Suprapubic skin (tissue), 4 donors: ENCODE measurements around the gene TPH1. TPM values are rescaled to one million over a fixed set of nuclear protein-coding genes. Genes with fewer than 3 reads are reported as not detected.

Experiments used
- DNase-seq, 2 donors: peaks; one replicate each; pipeline ENCODE4 v3.0.0-alpha.2; 2019; ENCODE audit warnings: low spot score in 2 of 2
- H3K27ac ChIP-seq: fragments of 200-600 bp; sonication (generic); one replicate; pipeline ENCODE4 v1.5.1; 2019
- H3K27me3 ChIP-seq: fragments of 200-600 bp; sonication (generic); one replicate; pipeline ENCODE4 v1.5.1; 2019
- H3K36me3 ChIP-seq: fragments of 200-600 bp; sonication (generic); one replicate; pipeline ENCODE4 v1.5.1; 2019
- H3K4me1 ChIP-seq: fragments of 200-600 bp; sonication (generic); one replicate; pipeline ENCODE4 v1.5.1; 2019
- H3K4me3 ChIP-seq: fragments of 200-600 bp; sonication (generic); one replicate; pipeline ENCODE4 v1.5.1; 2019; ENCODE audit warnings: mild to moderate bottlenecking
- H3K9me3 ChIP-seq: fragments of 200-600 bp; sonication (generic); one replicate; pipeline ENCODE4 v1.5.1; 2019
- EP300 ChIP-seq: sonication (generic); formaldehyde crosslinking; IDR thresholded peaks from one replicate; pipeline ENCODE4 v1.6.1; 2017; ENCODE audit warnings: antibody characterized with exemption
- POLR2A ChIP-seq, 2 donors: fragments of 450-650 bp; IDR thresholded peaks; one replicate each; pipeline ENCODE4 v1.6.1; 2017; ENCODE audit warnings: antibody characterized with exemption in 2 of 2, mild to moderate bottlenecking in 2 of 2, moderate library complexity in 2 of 2
- POLR2AphosphoS5 ChIP-seq, 3 donors: sonication (generic); formaldehyde crosslinking; IDR thresholded peaks; one replicate each; pipeline ENCODE4 v1.6.1; 2017; ENCODE audit warnings: antibody characterized with exemption in 3 of 3
- WGBS: methylation state at CpG from one replicate; pipeline ENCODE4 v1.1.5; 2018; 5-methylcytosine and 5-hydroxymethylcytosine counted together
- total RNA-seq, 4 donors: library from RNA; depleted of rRNA; stranded (reverse); fragments of >200 nt; gene quantifications; one replicate each; pipeline ENCODE4 v1.1.0, GENCODE V29; 2016
- TF ChIP-seq, protein P1 (sequence below), 2 donors: fragments of 200-600 bp in 1 of 2; fragments of 450-650 bp in 1 of 2; sonication (generic) in 1 of 2; IDR thresholded peaks; one replicate each; pipeline ENCODE4 v1.5.1; 2016 to 2019; ENCODE audit warnings: antibody characterized with exemption in 2 of 2, mild to moderate bottlenecking in 1 of 2, moderate library complexity in 1 of 2

Gene TPH1
- total RNA-seq, 4 donors from 2014 or later, result 0.19 to 1.9 (median 0.40) TPM

DNA sequence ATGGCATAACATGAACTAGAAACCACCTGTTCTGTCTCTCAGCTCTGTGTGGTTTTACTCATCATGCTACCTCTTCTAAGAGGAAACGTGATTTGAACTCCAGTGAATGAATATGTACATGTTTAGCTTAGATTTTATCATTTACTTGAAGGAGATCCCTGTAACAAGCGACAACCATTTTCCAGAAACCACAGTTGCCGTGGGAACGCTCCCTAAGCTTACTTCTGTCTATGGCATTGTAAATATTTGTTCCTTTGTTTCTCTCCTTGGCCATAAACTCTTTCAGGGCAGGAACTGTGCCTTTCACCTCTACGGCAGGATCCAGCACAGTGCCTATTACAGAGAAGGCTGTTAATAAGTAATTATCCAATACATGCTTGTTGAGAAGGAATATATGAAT, 17.1 kb upstream of the TPH1 start:
- TF ChIP-seq POLR2AphosphoS5 (IDR thresholded peaks at IDR 0.05), result no peak
- TF ChIP-seq POLR2A (IDR thresholded peaks at IDR 0.05), result no peak
- TF ChIP-seq EP300, result no peak
- TF ChIP-seq, protein P1, sequence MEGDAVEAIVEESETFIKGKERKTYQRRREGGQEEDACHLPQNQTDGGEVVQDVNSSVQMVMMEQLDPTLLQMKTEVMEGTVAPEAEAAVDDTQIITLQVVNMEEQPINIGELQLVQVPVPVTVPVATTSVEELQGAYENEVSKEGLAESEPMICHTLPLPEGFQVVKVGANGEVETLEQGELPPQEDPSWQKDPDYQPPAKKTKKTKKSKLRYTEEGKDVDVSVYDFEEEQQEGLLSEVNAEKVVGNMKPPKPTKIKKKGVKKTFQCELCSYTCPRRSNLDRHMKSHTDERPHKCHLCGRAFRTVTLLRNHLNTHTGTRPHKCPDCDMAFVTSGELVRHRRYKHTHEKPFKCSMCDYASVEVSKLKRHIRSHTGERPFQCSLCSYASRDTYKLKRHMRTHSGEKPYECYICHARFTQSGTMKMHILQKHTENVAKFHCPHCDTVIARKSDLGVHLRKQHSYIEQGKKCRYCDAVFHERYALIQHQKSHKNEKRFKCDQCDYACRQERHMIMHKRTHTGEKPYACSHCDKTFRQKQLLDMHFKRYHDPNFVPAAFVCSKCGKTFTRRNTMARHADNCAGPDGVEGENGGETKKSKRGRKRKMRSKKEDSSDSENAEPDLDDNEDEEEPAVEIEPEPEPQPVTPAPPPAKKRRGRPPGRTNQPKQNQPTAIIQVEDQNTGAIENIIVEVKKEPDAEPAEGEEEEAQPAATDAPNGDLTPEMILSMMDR (IDR thresholded peaks at IDR 0.05), result no peak
- WGBS, result 81% methylated on average over 5 of the region's 5 CpGs
- Histone ChIP-seq H3K4me3 (no peak overlapping the region), H3K36me3 (no peaks in the 10 kb centered on the region), H3K9me3 (no peaks in the 10 kb centered on the region), H3K4me1 (no peaks in the 10 kb centered on the region), H3K27me3 (no peaks in the 10 kb centered on the region), H3K27ac (no peak overlapping the region)
- no peak for DNase-seq

- no peak overlapping the region for H3K27ac ChIP-seq
- H3K4me3 ChIP-seq, result no peak overlapping the region
- H3K27me3 ChIP-seq, result no peaks in the 10 kb centered on the region
- no peaks in the 10 kb centered on the region for H3K4me1 ChIP-seq
- no peaks in the 10 kb centered on the region for H3K9me3 ChIP-seq
- no peak for DNase-seq
- 91% methylated on average over 2 of the region's 2 CpGs for WGBS
- H3K36me3 ChIP-seq, result no peaks in the 10 kb centered on the region
- TF ChIP-seq, protein P1 (IDR thresholded peaks at IDR 0.05), result no peak
- no peak for TF ChIP-seq POLR2AphosphoS5 (IDR thresholded peaks at IDR 0.05)
- no peak for TF ChIP-seq EP300
- no peak for TF ChIP-seq POLR2A (IDR thresholded peaks at IDR 0.05)
Measured at GRCh38 chr11:18061351-18061750, 15.3 kb upstream of the TPH1 start.

- H3K9me3 ChIP-seq, result no peaks in the 10 kb centered on the region
- H3K27me3 ChIP-seq, result no peaks in the 10 kb centered on the region
- no peak for DNase-seq
- TF ChIP-seq POLR2A (IDR thresholded peaks at IDR 0.05) (no peak), EP300 (no peak), POLR2AphosphoS5 (IDR thresholded peaks at IDR 0.05) (no peak)
- TF ChIP-seq, protein P1 (IDR thresholded peaks at IDR 0.05), result no peak
- WGBS, result 91% methylated on average over 1 of the region's 1 CpG
- no peak overlapping the region for H3K27ac ChIP-seq
- no peaks in the 10 kb centered on the region for H3K36me3 ChIP-seq
- H3K4me1 ChIP-seq, result no peaks in the 10 kb centered on the region
- H3K4me3 ChIP-seq, result no peak overlapping the region
Measured at GRCh38 chr11:18056561-18057181, 10.6 kb upstream of the TPH1 start.

GRCh38 chr11:18054511-18055103, 8.5 kb upstream of the TPH1 start:
- Histone ChIP-seq H3K27ac (no peak overlapping the region), H3K36me3 (no peaks in the 10 kb centered on the region), H3K9me3 (no peaks in the 10 kb centered on the region), H3K4me3 (no peak overlapping the region), H3K4me1 (no peaks in the 10 kb centered on the region), H3K27me3 (no peaks in the 10 kb centered on the region)
- DNase-seq, result no peak
- TF ChIP-seq POLR2A (IDR thresholded peaks at IDR 0.05) (no peak), POLR2AphosphoS5 (IDR thresholded peaks at IDR 0.05) (no peak), EP300 (no peak)
- TF ChIP-seq, protein P1 (IDR thresholded peaks at IDR 0.05), result no peak
- WGBS, result 89% methylated on average over 10 of the region's 10 CpGs

- H3K4me1 ChIP-seq, result peaks cover 11% of the 10 kb centered on the region
- no peak for TF ChIP-seq EP300
- TF ChIP-seq, protein P1 (IDR thresholded peaks at IDR 0.05), result no peak
- no peak for TF ChIP-seq POLR2AphosphoS5 (IDR thresholded peaks at IDR 0.05)
- no peak for TF ChIP-seq POLR2A (IDR thresholded peaks at IDR 0.05)
- H3K27me3 ChIP-seq, result peaks cover 11% of the 10 kb centered on the region
- no peak for DNase-seq
- no peaks in the 10 kb centered on the region for H3K36me3 ChIP-seq
- H3K4me3 ChIP-seq, result no peak overlapping the region
- WGBS, result 71% methylated on average over 2 of the region's 2 CpGs
- H3K9me3 ChIP-seq, result no peaks in the 10 kb centered on the region
- no peak overlapping the region for H3K27ac ChIP-seq
Measured at GRCh38 chr11:18050848-18051247, 4.8 kb upstream of the TPH1 start.
